Hepatocyte (in vitro differentiated cells): ENCODE data around the gene KCNMA1.

Experiments used
- CTCF ChIP-seq: fragments of 200-600 bp; sonication (generic); IDR thresholded peaks from 2 replicates; pipeline ENCODE4 v1.5.1; 2016; ENCODE audit warnings: antibody characterized with exemption, mild to moderate bottlenecking; ENCODE audit not compliant: poor library complexity
- EZH2 ChIP-seq: fragments of 200-600 bp; sonication (generic); IDR thresholded peaks from 2 replicates; pipeline ENCODE4 v1.6.1; 2016; ENCODE audit warnings: antibody characterized with exemption, mild to moderate bottlenecking, borderline replicate concordance

- TF ChIP-seq EZH2 = no peak
- TF ChIP-seq CTCF = no peak
Observed at GRCh38 chr10:77022671-77023070, 614.9 kb downstream of the KCNMA1 start.
